GM19023 (cell line): Measurements from ENCODE around the gene TNFAIP3.

Experiments used
- ATAC-seq: cut with Tn5 transposase; IDR thresholded peaks from one replicate; pipeline ENCODE4 v1.9.1; 2021; ENCODE audit warnings: mild to moderate bottlenecking, moderate library complexity; ENCODE audit not compliant: unreplicated experiment

TNFAIP3 gene

GRCh38 chr6:137896647-137897046, 29.6 kb downstream of the TNFAIP3 start:
- ATAC-seq = no peak

DNA sequence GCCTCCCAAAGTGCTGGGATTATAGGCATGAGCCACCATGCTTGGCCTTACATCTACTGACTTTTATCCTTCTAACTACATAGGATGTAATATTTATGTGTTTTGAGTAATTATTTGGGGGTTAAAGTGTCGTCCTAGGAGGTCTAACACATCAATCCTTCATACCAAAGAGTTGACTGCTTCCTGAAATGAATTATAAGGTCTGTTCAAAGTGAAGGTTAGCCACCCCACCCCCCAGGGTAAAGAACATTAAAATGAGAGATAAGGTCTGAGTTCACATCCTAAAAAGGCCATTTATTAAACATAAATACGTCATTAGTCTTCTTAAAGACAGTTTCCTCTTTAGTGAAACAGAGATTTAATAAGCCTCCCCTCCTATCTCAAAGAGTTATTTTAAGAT, 33.8 kb downstream of the TNFAIP3 start:
- ATAC-seq = no peak

GRCh38 chr6:137901454-137901853, 34.4 kb downstream of the TNFAIP3 start:
- ATAC-seq = no peak

DNA sequence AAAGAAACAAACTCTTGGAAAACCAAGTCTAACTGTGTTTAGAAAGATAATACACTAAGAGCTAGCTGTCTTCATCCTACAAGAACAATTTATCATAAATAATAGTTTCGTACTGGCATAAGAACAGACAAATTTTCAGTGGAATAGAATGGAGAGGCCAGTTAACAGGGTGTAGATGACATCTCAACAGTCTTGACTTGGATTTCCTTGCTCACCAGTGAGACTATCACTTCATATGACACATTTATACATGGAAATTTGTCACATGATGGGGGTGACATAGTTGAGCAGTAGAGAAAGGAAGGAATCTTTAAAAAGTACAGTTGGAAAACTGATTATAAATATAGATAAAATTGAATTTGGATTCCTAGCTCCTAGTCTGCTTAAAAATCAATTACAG, 35.6 kb downstream of the TNFAIP3 start:
- ATAC-seq = no peak

DNA sequence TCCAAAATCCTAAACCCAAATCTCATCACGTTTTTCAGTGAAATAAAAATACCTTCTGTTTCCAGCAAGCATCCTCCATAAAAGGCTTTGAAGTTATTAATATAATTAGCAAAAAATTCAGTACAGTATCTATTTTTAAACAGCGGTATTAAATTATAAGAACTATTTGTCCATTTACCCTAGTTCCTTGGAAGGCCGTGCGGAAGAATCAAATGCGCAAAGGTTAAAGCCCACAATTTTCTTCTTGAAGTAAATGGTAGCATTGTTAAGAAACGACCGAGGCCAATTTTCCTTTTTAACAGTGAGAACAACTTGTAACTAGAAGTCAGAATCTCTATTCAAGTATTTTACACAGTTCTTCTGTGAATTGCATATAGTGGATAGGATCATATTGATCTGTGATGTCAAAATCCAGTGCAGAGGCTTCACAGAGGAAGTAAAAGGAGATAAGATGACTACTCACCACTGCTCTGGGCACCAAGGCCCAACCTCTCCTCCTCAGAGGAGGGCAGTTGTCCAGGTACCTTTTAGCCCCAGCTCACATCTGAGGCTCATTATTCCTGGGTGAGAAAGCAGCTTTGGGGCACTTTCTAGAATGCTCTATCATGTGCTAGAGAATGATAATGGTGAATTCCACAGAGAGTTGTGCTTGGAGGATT, 36.3 kb downstream of the TNFAIP3 start:
- no peak for ATAC-seq

GRCh38 chr6:137903933-137904821, 37.1 kb downstream of the TNFAIP3 start:
- ATAC-seq = peak; percentile 86

DNA sequence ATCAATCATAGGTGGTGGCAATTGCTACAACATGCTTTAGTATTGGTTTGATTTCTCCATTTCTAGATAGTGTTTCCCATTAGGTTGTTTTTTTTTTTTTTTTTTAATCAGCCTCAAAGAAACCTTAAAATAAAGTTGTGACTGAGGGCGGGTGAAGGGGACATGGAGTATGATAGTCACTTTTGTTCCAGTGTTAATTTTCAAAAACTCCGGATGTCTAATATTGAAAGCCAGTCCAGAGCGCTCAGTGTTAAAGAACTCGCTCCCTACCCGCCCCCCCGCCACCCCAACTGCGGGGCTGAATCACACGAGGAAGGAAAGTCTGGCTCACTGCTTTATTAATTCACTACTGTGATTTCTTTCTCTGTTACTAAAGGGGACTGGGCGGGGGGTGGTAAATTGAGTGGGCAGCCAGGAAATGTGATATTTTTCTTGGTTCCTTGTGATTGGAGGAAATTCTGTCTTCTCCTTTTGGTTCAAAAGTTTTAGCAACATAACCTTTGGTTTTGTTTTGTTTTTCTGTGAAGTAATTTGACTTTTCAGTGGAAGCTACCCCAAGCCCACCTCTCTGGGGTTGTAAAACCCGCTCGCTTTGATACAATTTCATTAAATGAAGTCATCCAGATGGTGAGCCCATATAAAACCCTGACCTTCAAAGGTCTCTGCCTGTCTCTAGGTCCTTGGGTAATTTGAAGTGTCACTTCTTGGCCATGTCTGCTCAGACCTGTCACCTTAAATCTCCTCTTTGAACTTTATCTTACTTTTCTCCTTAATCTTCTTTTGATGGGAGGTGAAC, 38.0 kb downstream of the TNFAIP3 start:
- ATAC-seq = peak; percentile 49

GRCh38 chr6:137906020-137906472, 39.0 kb downstream of the TNFAIP3 start:
- no peak for ATAC-seq

- ATAC-seq = no peak
Measured at GRCh38 chr6:137907170-137907569, 40.1 kb downstream of the TNFAIP3 start.

DNA sequence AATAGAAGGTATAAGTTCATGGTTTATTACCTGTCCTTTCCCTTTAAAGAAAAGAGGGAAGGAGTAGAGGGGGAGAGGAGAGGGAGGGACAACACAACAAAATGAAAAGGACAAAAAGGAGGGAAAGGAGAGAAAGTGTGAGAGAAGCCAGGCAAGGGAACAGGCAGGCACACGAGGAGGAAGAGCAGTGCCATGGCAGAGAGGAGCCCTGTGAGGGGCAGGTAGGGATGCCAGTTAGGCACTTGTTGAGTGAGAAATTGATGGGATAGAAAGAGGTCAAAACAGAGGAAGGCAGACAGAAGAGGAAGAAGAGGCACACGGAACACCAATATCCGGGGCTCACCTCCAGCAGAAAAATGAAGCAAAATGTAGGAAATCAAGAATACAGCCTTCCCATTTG, 42.5 kb downstream of the TNFAIP3 start:
- ATAC-seq = no peak

GRCh38 chr6:137910424-137910834, 43.4 kb downstream of the TNFAIP3 start:
- ATAC-seq = no peak

- no peak for ATAC-seq
Measured at GRCh38 chr6:137910843-137911456, 43.9 kb downstream of the TNFAIP3 start.

DNA sequence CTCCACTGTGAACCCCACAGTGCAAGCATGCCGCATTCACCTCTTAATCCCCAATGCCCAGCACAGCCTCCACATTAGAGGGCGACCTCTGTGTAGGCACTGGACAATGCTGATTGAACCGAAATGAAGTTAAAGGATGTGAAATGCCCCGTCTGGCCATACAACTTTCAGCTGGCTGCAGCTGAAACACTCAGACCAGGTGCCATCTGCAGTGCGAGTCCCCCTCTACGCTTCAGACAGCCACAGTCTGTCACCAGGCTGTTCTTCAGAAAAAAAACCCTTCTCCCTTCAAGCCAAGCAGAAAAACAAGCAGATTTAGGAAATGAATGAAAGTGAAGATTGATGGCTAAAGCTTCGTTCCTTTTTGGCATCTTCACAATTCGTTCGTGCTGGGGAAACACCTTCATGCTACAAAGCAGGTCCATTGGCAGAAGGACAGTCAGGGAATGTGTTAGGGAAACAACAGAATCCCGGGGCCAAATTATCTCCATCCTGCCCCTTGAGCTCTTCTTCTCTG, 44.7 kb downstream of the TNFAIP3 start:
- ATAC-seq = peak; percentile 58

GRCh38 chr6:137912813-137913212, 45.8 kb downstream of the TNFAIP3 start:
- no peak for ATAC-seq

DNA sequence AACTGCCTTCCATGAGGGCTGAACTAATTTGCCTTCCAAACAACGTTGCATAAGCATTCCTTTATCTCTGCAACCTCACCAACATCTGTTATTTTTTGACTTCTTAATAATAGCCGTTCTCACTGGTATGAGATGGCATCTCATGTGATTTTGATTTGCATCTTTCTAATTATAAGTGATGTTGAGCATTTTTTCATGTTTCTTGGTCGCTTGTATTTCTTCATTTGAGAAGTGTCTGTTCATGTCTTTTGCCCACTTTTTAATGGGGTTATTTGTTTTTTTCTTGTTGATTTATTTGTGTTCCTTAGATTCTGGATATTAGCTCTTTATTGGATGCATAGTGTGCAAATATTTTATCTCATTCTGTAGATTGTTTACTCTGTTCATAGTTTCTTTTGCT, 46.4 kb downstream of the TNFAIP3 start:
- ATAC-seq = no peak

DNA sequence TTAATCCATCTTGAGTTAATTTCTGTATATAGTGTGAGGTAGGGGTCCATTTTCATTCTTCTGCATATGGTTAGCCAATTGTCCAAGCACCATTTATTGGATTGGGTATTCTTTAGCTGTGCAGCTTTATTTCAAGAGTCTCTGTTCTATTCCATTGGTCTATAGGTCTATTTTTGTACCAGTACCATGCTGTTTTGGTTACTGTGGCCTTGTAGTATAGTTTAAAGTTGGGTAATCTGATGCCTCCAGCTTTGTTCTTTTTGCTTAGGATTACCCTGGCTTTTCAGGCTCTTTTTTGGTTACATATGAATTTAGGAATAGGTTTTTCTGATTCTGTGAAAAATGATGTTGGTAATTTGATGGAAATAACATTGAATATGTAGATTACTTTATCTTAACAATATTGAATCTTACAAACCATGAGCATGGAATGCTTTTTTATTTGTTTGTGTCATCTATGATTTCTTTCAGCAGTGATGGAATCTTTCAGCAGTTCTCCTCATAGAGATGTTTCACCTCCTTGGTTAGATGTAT, 47.0 kb downstream of the TNFAIP3 start:
- ATAC-seq = no peak

DNA sequence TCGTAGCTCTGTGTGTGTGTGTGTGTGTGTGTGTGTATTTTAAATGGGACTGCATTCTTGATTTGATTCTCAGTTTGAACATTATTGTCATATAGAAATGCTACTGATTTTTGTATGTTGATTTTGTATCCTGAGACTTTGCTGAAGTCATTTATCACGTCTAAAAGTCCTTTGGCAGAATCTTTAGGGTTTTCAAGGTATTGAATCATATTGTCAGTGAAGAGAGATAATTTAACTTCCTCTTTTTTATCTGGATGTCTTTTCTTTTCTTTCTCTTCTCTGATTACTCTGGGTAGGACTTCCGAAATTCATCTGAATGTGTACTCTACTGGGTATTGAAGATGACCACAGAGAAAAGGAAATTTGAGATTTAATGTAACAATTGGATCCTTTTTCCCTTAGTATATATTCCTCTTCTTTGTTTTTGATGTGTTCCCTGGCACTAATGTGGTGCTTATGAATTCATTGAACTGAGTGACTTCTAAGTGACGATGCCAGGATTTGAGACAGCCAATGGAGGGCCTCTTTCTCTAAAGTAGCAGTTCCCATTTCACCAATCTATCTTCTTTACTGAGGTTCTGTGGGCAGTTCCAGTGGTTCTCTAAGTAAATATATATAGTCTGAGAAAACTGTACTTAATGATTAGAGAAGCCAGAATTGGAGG, 47.6 kb downstream of the TNFAIP3 start:
- no peak for ATAC-seq

GRCh38 chr6:137915790-137916189, 48.7 kb downstream of the TNFAIP3 start:
- no peak for ATAC-seq

DNA sequence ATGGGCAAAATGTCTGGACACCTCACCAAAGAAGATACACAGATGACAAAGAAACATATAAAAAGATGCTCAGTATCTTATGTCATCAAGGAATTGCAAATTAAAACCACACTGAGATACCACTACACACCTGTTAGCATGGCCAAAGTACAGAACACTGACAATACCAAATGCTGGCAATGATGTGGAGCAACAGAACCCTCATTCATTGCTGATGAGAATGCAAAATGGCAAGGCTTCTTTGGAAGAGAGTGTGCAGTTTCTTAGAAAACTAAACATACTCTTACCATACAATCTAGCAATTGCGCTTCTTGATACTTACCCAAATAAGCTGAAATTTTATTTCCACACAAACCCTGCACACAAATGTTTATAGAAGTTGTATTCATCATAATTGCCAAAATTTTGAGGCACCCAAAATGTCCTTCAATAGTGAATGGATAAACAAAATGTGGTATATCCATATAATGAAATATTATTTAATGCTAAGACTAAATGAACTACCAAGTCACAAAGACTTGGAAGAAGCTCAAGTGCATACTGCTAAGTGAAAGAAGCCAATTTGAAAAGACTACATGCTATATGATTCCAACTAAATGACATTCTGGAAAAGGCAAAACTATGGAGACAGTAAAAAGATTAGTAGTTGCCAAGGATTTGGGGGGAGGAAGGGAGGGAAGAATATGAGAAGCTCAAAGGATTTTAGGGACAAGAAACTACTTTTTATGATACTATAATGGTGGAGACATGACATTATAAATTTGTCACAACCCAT, 50.7 kb downstream of the TNFAIP3 start:
- no peak for ATAC-seq
